Kidney (tissue), 14 donors: ENCODE data around the gene RNF181. TPM values are rescaled to one million over a fixed set of nuclear protein-coding genes. Genes with fewer than 3 reads are reported as not detected.

Source experiments
- DNase-seq, 5 donors: peaks; one replicate each; pipeline ENCODE4 v3.0.0-alpha.2; 2013 to 2020
- FAIRE-seq: peaks from 2 replicates; lab custom pipeline; 2012; peaks lifted over from hg19 to GRCh38; lab: Jason Lieb, UNC
- H3K27ac ChIP-seq, 2 donors: one replicate each; pipeline ENCODE4 v1.7.0; 2013; ENCODE audit warnings: low read depth in 2 of 2, low read length in 2 of 2, inconsistent platforms in 1 of 2
- H3K27me3 ChIP-seq: one replicate; pipeline ENCODE4 v1.7.1; 2013; ENCODE audit warnings: low read length, inconsistent platforms; ENCODE audit not compliant: control insufficient read depth, insufficient read depth
- H3K36me3 ChIP-seq, 3 donors: one replicate each; pipeline versions ENCODE4 v1.7.0 to v1.7.1; 2013; ENCODE audit warnings: low read length in 3 of 3, control low read depth in 1 of 3, inconsistent platforms in 1 of 3; ENCODE audit not compliant: insufficient read depth in 3 of 3, control insufficient read depth in 2 of 3
- H3K4me1 ChIP-seq, 3 donors: one replicate each; pipeline versions ENCODE4 v1.7.0 to v1.7.1; 2013; ENCODE audit warnings: low read length in 3 of 3, inconsistent platforms in 1 of 3, low read depth in 1 of 3; ENCODE audit not compliant: control insufficient read depth in 2 of 3, insufficient read depth in 2 of 3
- H3K4me3 ChIP-seq, 3 donors: one replicate each; pipeline versions ENCODE4 v1.7.0 to v1.8.1; 2013; ENCODE audit warnings: low read length in 3 of 3, control low read depth in 1 of 3, inconsistent platforms in 1 of 3
- H3K9ac ChIP-seq, 3 donors: one replicate each; pipeline versions ENCODE4 v1.7.0 to v1.7.1; 2013; ENCODE audit warnings: low read length in 3 of 3, control low read depth in 1 of 3, inconsistent platforms in 1 of 3
- H3K9me3 ChIP-seq, 3 donors: one replicate each; pipeline versions ENCODE4 v1.7.0 to v1.7.1; 2013; ENCODE audit warnings: low read length in 3 of 3, control low read depth in 1 of 3, inconsistent platforms in 1 of 3; ENCODE audit not compliant: control insufficient read depth in 2 of 3, insufficient read depth in 1 of 3
- intact Hi-C: fragments of 100-400 bp; cut with DNase I; formaldehyde crosslinking; loops from one replicate; pipeline ENCODE4 v1.11.1; 2022
- polyA plus RNA-seq: library from polyadenylated mRNA; stranded (reverse); fragments of 350-450 nt; fragmentation: Illumina TruSeq; extraction: RNeasy Lipid Tissue Mini Kit (QIAGEN cat#74804); gene quantifications from one replicate; pipeline ENCODE4 v1.2.3, GENCODE V29; 2014; ENCODE audit warnings: low read depth, low replicate concordance; ENCODE audit not compliant: insufficient read depth
- total RNA-seq: library from RNA; stranded (reverse); fragmentation: NEBNext Ultra II Directional; extraction: Animal tissue kit (Norgen Biotek cat#: 25700); gene quantifications from one replicate; pipeline ENCODE4 v1.2.1, GENCODE V29; 2021
- TF ChIP-seq, protein P1 (sequence below): IDR thresholded peaks from 3 replicates; pipeline ENCODE4 v1.5.1; 2012; ENCODE audit warnings: mild to moderate bottlenecking, moderate library complexity, borderline replicate concordance; ENCODE audit not compliant: insufficient read depth; ENCODE audit errors: extremely low read depth
- donor health status: control.
- donor health status: control.
- donor health status: control.
- donor health status: control.
- donor health status: control.
- donor health status: DM: yes; HTN: yes; CAD: no.
- donor health status: Normal renal cell carcinoma (clear cell type).

Gene RNF181
- total and polyA plus RNA-seq, 2 donors from 2014 or later: 89.9 to 407 TPM

DNA sequence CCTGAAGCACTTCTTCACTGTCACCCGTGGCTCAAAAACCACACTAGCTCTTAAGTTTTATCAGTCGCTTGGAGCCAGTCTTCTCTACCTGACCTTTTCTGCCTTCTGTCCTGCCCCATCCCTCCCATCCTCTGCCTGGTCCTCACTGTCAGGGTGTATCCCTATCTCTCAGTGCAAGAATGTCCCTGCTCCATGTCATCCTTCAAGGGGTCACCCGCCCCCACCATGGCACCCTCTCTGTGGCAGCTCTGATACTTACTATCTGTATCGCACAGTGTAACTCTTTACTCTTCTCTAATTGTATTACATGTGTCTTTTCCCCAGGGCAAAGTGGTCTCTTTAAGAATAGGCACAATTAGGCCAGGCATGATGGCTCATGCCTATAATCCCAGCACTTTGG lies 6.9 kb upstream of the RNF181 start:
- Histone ChIP-seq H3K27me3 (no peaks in the 10 kb centered on the region), H3K4me3 (no peak overlapping the region), H3K9ac (no peak overlapping the region), H3K36me3 (peaks cover 0 to under 1% (median 0%) of the 10 kb centered on the region in 3 donors), H3K9me3 (no peaks in the 10 kb centered on the region), H3K27ac (no peak overlapping the region), H3K4me1 (peaks cover 0 to 34% (median 0%) of the 10 kb centered on the region in 3 donors)
- DNase-seq (no peak), FAIRE-seq (no peak)
- TF ChIP-seq, protein P1, sequence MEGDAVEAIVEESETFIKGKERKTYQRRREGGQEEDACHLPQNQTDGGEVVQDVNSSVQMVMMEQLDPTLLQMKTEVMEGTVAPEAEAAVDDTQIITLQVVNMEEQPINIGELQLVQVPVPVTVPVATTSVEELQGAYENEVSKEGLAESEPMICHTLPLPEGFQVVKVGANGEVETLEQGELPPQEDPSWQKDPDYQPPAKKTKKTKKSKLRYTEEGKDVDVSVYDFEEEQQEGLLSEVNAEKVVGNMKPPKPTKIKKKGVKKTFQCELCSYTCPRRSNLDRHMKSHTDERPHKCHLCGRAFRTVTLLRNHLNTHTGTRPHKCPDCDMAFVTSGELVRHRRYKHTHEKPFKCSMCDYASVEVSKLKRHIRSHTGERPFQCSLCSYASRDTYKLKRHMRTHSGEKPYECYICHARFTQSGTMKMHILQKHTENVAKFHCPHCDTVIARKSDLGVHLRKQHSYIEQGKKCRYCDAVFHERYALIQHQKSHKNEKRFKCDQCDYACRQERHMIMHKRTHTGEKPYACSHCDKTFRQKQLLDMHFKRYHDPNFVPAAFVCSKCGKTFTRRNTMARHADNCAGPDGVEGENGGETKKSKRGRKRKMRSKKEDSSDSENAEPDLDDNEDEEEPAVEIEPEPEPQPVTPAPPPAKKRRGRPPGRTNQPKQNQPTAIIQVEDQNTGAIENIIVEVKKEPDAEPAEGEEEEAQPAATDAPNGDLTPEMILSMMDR: no peak
- intact Hi-C loops: no loop called here

DNA sequence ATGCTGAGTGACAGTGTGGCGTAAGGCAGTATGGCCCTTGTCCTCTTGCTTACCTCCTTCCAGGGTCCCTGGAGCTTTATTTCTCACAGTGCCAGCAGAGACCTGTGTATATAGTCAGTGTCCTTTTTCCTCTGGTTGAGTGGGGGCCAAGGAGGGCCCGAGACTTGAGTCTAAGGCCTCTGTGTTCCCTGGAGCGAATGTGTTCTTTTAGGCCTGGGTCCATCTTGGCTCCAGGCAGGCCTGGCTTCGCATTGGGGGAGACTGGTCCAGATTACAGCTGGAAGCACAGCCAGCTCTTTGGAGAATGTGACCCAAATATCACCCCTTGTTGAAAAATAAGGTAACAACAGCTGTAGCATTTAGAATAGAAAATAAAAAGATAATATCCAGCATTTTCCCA lies 6.4 kb upstream of the RNF181 start:
- no peak for FAIRE-seq
- TF ChIP-seq, protein P1: no peak
- no peak for DNase-seq
- no peaks in the 10 kb centered on the region for H3K36me3 ChIP-seq
- H3K27ac ChIP-seq: no peak overlapping the region
- no peak overlapping the region for H3K9ac ChIP-seq
- no peaks in the 10 kb centered on the region for H3K27me3 ChIP-seq
- intact Hi-C loops: no loop called here
- no peak overlapping the region for H3K4me3 ChIP-seq
- peaks cover 0 to 32% (median 2%) of the 10 kb centered on the region in 3 donors for H3K4me1 ChIP-seq
- H3K9me3 ChIP-seq: no peaks in the 10 kb centered on the region

DNA sequence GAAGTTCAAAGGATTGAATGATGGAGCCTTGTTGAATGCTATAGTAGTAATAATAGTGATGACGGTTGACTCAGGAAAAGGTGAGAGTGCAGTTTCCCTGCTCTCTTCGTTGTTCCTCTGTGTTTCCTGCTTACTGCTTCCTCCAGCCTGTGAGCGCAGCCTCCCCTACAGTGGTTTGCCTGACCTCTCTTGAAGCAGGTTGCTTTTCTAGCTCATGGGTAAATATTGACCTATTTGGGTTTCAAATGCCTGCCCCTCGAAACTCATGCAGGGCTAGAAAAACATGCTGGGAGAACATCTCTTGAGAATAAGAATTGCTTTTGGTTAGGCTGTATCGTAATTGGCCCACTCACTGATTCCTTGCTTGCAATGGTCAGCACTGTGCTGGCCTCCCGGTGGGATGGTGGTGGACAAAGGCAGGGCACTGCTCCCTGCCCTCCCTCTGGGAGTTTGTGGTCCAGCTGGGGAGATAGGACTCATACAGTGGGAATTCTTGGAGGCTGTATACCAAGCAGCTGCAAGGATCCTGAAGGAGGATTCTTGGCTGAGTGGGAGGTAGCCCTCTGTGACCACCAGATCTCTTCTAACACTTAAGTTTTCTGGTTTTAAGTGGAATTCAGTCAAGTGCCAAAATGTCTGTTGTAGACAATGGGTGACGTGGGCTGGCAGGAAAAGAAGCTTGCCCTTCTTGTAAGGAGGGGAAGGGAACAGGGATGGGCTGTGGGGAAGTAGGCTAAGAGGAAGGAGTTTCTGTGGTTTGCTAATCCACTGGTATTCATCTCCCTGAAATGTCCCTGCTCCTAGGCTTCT lies 5.4 kb upstream of the RNF181 start:
- intact Hi-C loops: no loop called here
- Histone ChIP-seq H3K9ac (no peak overlapping the region), H3K4me1 (peaks cover 0 to 34% (median 11%) of the 10 kb centered on the region in 3 donors), H3K27me3 (no peaks in the 10 kb centered on the region), H3K36me3 (no peaks in the 10 kb centered on the region), H3K27ac (peak overlapping the region; percentile 71 to 79), H3K9me3 (no peaks in the 10 kb centered on the region), H3K4me3 (no peak overlapping the region)
- TF ChIP-seq, protein P1: no peak
- FAIRE-seq (no peak), DNase-seq (no peak)
